Suprapubic skin (tissue), 4 donors: Measurements from ENCODE around the gene ATF3. TPM values are rescaled to one million over a fixed set of nuclear protein-coding genes. Genes with fewer than 3 reads are reported as not detected.

Experiments
- DNase-seq, 2 donors: peaks; one replicate each; pipeline ENCODE4 v3.0.0-alpha.2; 2019; ENCODE audit warnings: low spot score in 2 of 2
- H3K27ac ChIP-seq: fragments of 200-600 bp; sonication (generic); one replicate; pipeline ENCODE4 v1.5.1; 2019
- H3K27me3 ChIP-seq: fragments of 200-600 bp; sonication (generic); one replicate; pipeline ENCODE4 v1.5.1; 2019
- H3K36me3 ChIP-seq: fragments of 200-600 bp; sonication (generic); one replicate; pipeline ENCODE4 v1.5.1; 2019
- H3K4me1 ChIP-seq: fragments of 200-600 bp; sonication (generic); one replicate; pipeline ENCODE4 v1.5.1; 2019
- H3K4me3 ChIP-seq: fragments of 200-600 bp; sonication (generic); one replicate; pipeline ENCODE4 v1.5.1; 2019; ENCODE audit warnings: mild to moderate bottlenecking
- H3K9me3 ChIP-seq: fragments of 200-600 bp; sonication (generic); one replicate; pipeline ENCODE4 v1.5.1; 2019
- CTCF ChIP-seq, 2 donors: fragments of 200-600 bp in 1 of 2; fragments of 450-650 bp in 1 of 2; sonication (generic) in 1 of 2; IDR thresholded peaks; one replicate each; pipeline ENCODE4 v1.5.1; 2016 to 2019; ENCODE audit warnings: antibody characterized with exemption in 2 of 2, mild to moderate bottlenecking in 1 of 2, moderate library complexity in 1 of 2
- EP300 ChIP-seq: sonication (generic); formaldehyde crosslinking; IDR thresholded peaks from one replicate; pipeline ENCODE4 v1.6.1; 2017; ENCODE audit warnings: antibody characterized with exemption
- POLR2A ChIP-seq, 2 donors: fragments of 450-650 bp; IDR thresholded peaks; one replicate each; pipeline ENCODE4 v1.6.1; 2017; ENCODE audit warnings: antibody characterized with exemption in 2 of 2, mild to moderate bottlenecking in 2 of 2, moderate library complexity in 2 of 2
- POLR2AphosphoS5 ChIP-seq, 3 donors: sonication (generic); formaldehyde crosslinking; IDR thresholded peaks; one replicate each; pipeline ENCODE4 v1.6.1; 2017; ENCODE audit warnings: antibody characterized with exemption in 3 of 3
- WGBS: methylation state at CpG from one replicate; pipeline ENCODE4 v1.1.5; 2018; 5-methylcytosine and 5-hydroxymethylcytosine counted together
- total RNA-seq, 4 donors: library from RNA; depleted of rRNA; stranded (reverse); fragments of >200 nt; gene quantifications; one replicate each; pipeline ENCODE4 v1.1.0, GENCODE V29; 2016

The ATF3 gene
- total RNA-seq, 4 donors from 2014 or later: 43.9 to 151 (median 84.1) TPM

GRCh38 chr1:212586206-212587015, 22.1 kb upstream of the ATF3 start:
- 78% methylated on average over 7 of the region's 7 CpGs for WGBS
- no peaks in the 10 kb centered on the region for H3K9me3 ChIP-seq
- no peaks in the 10 kb centered on the region for H3K4me1 ChIP-seq
- no peaks in the 10 kb centered on the region for H3K36me3 ChIP-seq
- peaks cover 15% of the 10 kb centered on the region for H3K27me3 ChIP-seq
- TF ChIP-seq CTCF (IDR thresholded peaks at IDR 0.05) (no peak), EP300 (no peak), POLR2AphosphoS5 (IDR thresholded peaks at IDR 0.05) (no peak), POLR2A (IDR thresholded peaks at IDR 0.05) (no peak)
- DNase-seq: no peak
- no peak overlapping the region for H3K27ac ChIP-seq
- no peak overlapping the region for H3K4me3 ChIP-seq

- whole genome bisulfite sequencing: 80% methylated on average over 11 of the region's 11 CpGs
Measured at GRCh38 chr1:212587016-212587887, 21.3 kb upstream of the ATF3 start.

GRCh38 chr1:212587888-212588510, 20.6 kb upstream of the ATF3 start:
- 63% methylated on average over 13 of the region's 13 CpGs for WGBS
- H3K4me1 ChIP-seq: no peaks in the 10 kb centered on the region
- H3K36me3 ChIP-seq: no peaks in the 10 kb centered on the region
- H3K27ac ChIP-seq: no peak overlapping the region
- TF ChIP-seq CTCF (IDR thresholded peaks at IDR 0.05) (no peak), POLR2AphosphoS5 (IDR thresholded peaks at IDR 0.05) (no peak), EP300 (no peak), POLR2A (IDR thresholded peaks at IDR 0.05) (no peak)
- peaks cover 15% of the 10 kb centered on the region for H3K27me3 ChIP-seq
- H3K9me3 ChIP-seq: no peaks in the 10 kb centered on the region
- H3K4me3 ChIP-seq: no peak overlapping the region
- no peak for DNase-seq

More at GRCh38 chr1:212587016-212587887, 21.3 kb upstream of the ATF3 start:
- H3K4me1 ChIP-seq: no peaks in the 10 kb centered on the region
- peaks cover 15% of the 10 kb centered on the region for H3K27me3 ChIP-seq
- H3K27ac ChIP-seq: no peak overlapping the region
- no peaks in the 10 kb centered on the region for H3K9me3 ChIP-seq
- no peak overlapping the region for H3K4me3 ChIP-seq
- no peaks in the 10 kb centered on the region for H3K36me3 ChIP-seq
- DNase-seq: no peak
- no peak for TF ChIP-seq EP300
- TF ChIP-seq POLR2AphosphoS5 (IDR thresholded peaks at IDR 0.05): no peak
- no peak for TF ChIP-seq CTCF (IDR thresholded peaks at IDR 0.05)
- no peak for TF ChIP-seq POLR2A (IDR thresholded peaks at IDR 0.05)

- WGBS: 76% methylated on average over 3 of the region's 3 CpGs
- H3K9me3 ChIP-seq: no peaks in the 10 kb centered on the region
- TF ChIP-seq EP300 (no peak), POLR2A (IDR thresholded peaks at IDR 0.05) (no peak), CTCF (IDR thresholded peaks at IDR 0.05) (no peak), POLR2AphosphoS5 (IDR thresholded peaks at IDR 0.05) (no peak)
- H3K4me1 ChIP-seq: no peaks in the 10 kb centered on the region
- no peaks in the 10 kb centered on the region for H3K36me3 ChIP-seq
- no peak overlapping the region for H3K4me3 ChIP-seq
- H3K27ac ChIP-seq: no peak overlapping the region
- DNase-seq: no peak
- H3K27me3 ChIP-seq: peaks cover 15% of the 10 kb centered on the region
Measured at GRCh38 chr1:212589446-212589845, 19.1 kb upstream of the ATF3 start.
